GM23338 (cell line): ENCODE data around the gene THSD4. TPM values are rescaled to one million over a fixed set of nuclear protein-coding genes. Genes with fewer than 3 reads are reported as not detected.

Source experiments
- ATAC-seq: fragments of 200-7000 bp; cut with Tn5 transposase; 3 replicates; pipeline ENCODE4 v1.9.1; 2020
- DNase-seq: peaks from one replicate; pipeline ENCODE4 v3.0.0-alpha.2; 2015; ENCODE audit warnings: low spot score
- H2AFZ ChIP-seq: fragments of 200-600 bp; sonication (generic); 2 replicates; pipeline ENCODE4 v1.8.0; 2016; ENCODE audit warnings: antibody characterized with exemption, mild to moderate bottlenecking, moderate library complexity
- H3F3A ChIP-seq: fragments of 200-600 bp; sonication (generic); replicated peaks from 2 replicates; pipeline ENCODE4 v1.8.0; 2017; ENCODE audit warnings: antibody characterized with exemption, mixed run types, low read depth
- H3K27ac ChIP-seq: fragments of 200-600 bp; sonication (generic); 2 replicates; pipeline ENCODE4 v1.6.1; 2016; ENCODE audit warnings: low read depth
- H3K27me3 ChIP-seq: fragments of 200-600 bp; sonication (generic); 2 replicates; pipeline ENCODE4 v1.8.0; 2016; ENCODE audit warnings: mild to moderate bottlenecking, mixed run types, moderate library complexity; ENCODE audit not compliant: insufficient read depth
- H3K36me3 ChIP-seq: fragments of 200-600 bp; sonication (generic); 2 replicates; pipeline ENCODE4 v1.8.0; 2016; ENCODE audit warnings: mild to moderate bottlenecking; ENCODE audit not compliant: insufficient read depth
- H3K4me1 ChIP-seq: fragments of 200-600 bp; sonication (generic); 2 replicates; pipeline ENCODE4 v1.8.0; 2016; ENCODE audit warnings: mild to moderate bottlenecking, moderate library complexity; ENCODE audit not compliant: insufficient read depth
- H3K4me2 ChIP-seq: fragments of 200-600 bp; sonication (generic); 2 replicates; pipeline ENCODE4 v1.7.1; 2017; ENCODE audit warnings: mixed run types
- H3K4me3 ChIP-seq: fragments of 200-600 bp; sonication (generic); 2 replicates; pipeline ENCODE4 v1.6.1; 2016; ENCODE audit warnings: mixed run types
- H3K79me2 ChIP-seq: fragments of 200-600 bp; sonication (generic); replicated peaks from 2 replicates; pipeline ENCODE4 v1.8.0; 2017; ENCODE audit warnings: mild to moderate bottlenecking; ENCODE audit not compliant: insufficient read depth
- H3K9me2 ChIP-seq: fragments of 200-600 bp; sonication (generic); 2 replicates; pipeline ENCODE4 v1.8.0; 2017; ENCODE audit not compliant: insufficient read depth
- H4K20me1 ChIP-seq: fragments of 200-600 bp; sonication (generic); replicated peaks from 2 replicates; pipeline ENCODE4 v1.8.0; 2017; ENCODE audit warnings: mild to moderate bottlenecking; ENCODE audit not compliant: insufficient read depth
- H3K27ac Mint-ChIP-seq: 2 replicates; pipeline ENCODE4 v1.8.0; 2020; ENCODE audit warnings: inconsistent platforms, mild to moderate bottlenecking, moderate library complexity, mixed read lengths
- H3K27me3 Mint-ChIP-seq: 3 replicates; pipeline ENCODE4 v1.8.0; 2022; ENCODE audit warnings: low read depth, mild to moderate bottlenecking, moderate library complexity, mixed read lengths, inconsistent platforms; ENCODE audit not compliant: insufficient read depth, poor library complexity
- H3K36me3 Mint-ChIP-seq: 3 replicates; pipeline ENCODE4 v1.8.0; 2021; ENCODE audit warnings: low read depth, mild to moderate bottlenecking, inconsistent platforms, moderate library complexity, mixed read lengths
- H3K4me1 Mint-ChIP-seq: 3 replicates; pipeline ENCODE4 v1.8.0; 2020; ENCODE audit warnings: mild to moderate bottlenecking, inconsistent platforms, mixed read lengths
- H3K4me3 Mint-ChIP-seq: 3 replicates; pipeline ENCODE4 v1.8.0; 2021; ENCODE audit warnings: moderate library complexity, mild to moderate bottlenecking, inconsistent platforms, mixed read lengths
- H3K9me3 Mint-ChIP-seq: 3 replicates; pipeline ENCODE4 v1.8.0; 2020; ENCODE audit warnings: moderate library complexity, mild to moderate bottlenecking, inconsistent platforms, mixed read lengths
- CREB1 ChIP-seq: fragments of 250-450 bp; sonication (Bioruptor Pico); IDR thresholded peaks from 2 replicates; pipeline ENCODE4 v1.5.0; 2020; ENCODE audit warnings: low read depth, mild to moderate bottlenecking, moderate library complexity
- CTCF ChIP-seq, 2 experiments: fragments of 200-600 bp in 1 of 2; sonication (generic) in 1 of 2; conservative IDR thresholded peaks; 2 replicates each; pipeline versions ENCODE4 v1.5.1 to v1.6.1; 2016 to 2017; ENCODE audit warnings: antibody characterized with exemption in 2 of 2, low read depth in 2 of 2, mild to moderate bottlenecking in 2 of 2, moderate library complexity in 1 of 2
- EZH2phosphoT487 ChIP-seq: fragments of 200-600 bp; sonication (generic); IDR thresholded peaks from one replicate; pipeline ENCODE4 v1.8.1; 2018; ENCODE audit warnings: antibody characterized with exemption; ENCODE audit not compliant: unreplicated experiment
- JUNB ChIP-seq: IDR thresholded peaks from one replicate; pipeline ENCODE4 v1.6.1; 2016; ENCODE audit warnings: antibody characterized with exemption; ENCODE audit not compliant: unreplicated experiment
- NANOG ChIP-seq: IDR thresholded peaks from 2 replicates; pipeline ENCODE4 v1.6.1; 2016; ENCODE audit warnings: antibody characterized with exemption, borderline replicate concordance
- POLR2AphosphoS5 ChIP-seq: IDR thresholded peaks from 2 replicates; pipeline ENCODE4 v1.6.1; 2016; ENCODE audit warnings: antibody characterized with exemption, low read depth
- STAT1 ChIP-seq: IDR thresholded peaks from one replicate; pipeline ENCODE4 v1.6.1; 2016; ENCODE audit warnings: antibody characterized with exemption; ENCODE audit not compliant: unreplicated experiment
- ZNF462 ChIP-seq: fragments of 250-450 bp; sonication (Bioruptor Pico); IDR thresholded peaks from 2 replicates; pipeline ENCODE4 v1.5.0; 2020; ENCODE audit warnings: mild to moderate bottlenecking, moderate library complexity
- polyA plus RNA-seq: library from polyadenylated mRNA; unstranded; fragments of >200 nt; fragmentation: Nextera tagmentation; extraction: Ambion mirVana; gene quantifications from 2 replicates; pipeline ENCODE4 v1.2.1, GENCODE V29; 2016
- total RNA-seq: library from RNA; depleted of rRNA; stranded (reverse); fragments of >200 nt; shearing (Covaris generic); gene quantifications from 2 replicates; pipeline ENCODE4 v1.2.3, GENCODE V29; 2014

THSD4 gene
- total and polyA plus RNA-seq, 2 experiments from 2014 or later = 2.0 to 7.4 TPM

DNA sequence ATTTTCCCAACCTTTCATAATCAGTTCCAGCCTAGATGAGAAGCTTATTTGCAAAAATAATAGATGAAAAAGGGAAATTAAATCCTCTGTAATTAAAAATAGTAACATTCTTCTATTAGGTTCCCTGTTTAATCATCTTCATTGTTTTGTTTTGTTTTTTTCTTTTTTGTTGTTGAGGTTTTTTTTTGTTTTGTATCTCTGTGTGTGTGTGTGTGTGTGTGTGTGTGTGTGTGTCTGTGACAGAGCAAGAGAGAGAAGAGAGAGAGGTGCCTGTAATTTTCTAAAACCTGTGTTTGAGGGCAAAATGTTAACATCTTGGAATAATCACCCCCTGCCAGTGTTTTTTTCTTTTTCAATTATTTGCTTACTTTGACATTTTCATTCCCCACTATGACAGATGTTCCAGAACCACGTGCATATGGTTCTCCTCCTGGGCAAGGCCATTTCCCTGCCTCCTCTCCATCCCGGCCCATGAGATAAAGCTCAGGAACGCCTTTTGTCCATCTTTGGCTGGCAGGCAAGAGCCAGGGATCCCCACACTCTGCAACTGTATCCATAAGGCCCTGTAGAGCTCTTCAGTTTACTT, 573.3 kb downstream of the THSD4 start (continued):
- TF ChIP-seq ZNF462 (CRISPR knock-in tag) (no peak), STAT1 (no peak)

DNA sequence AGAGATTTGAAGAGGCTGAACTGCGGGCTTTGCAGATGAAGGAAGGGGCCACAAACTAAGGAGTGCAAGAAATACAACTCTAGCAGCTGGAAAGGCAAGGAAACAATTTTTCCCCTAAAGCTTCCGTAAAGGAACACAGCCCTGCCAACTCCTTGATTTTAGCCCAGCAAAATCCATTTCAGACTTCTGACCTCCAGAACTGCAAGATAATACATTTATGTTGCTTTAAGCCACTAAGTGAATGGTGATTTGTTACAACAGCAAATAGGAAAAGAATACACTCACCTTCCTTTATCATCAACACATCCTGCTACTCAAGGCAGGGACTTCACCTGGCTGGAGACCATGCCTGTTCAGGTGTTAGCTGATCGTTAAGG, 575.8 kb downstream of the THSD4 start:
- no peak overlapping the region for H3K27ac ChIP-seq
- TF ChIP-seq NANOG = no peak
- no peak for TF ChIP-seq EZH2phosphoT487
- no peak for TF ChIP-seq POLR2AphosphoS5
- TF ChIP-seq CTCF (conservative IDR thresholded peaks at IDR 0.05; ENCODE audit: low read depth in 2 of 2) = no peak
- no peak for TF ChIP-seq JUNB
- TF ChIP-seq ZNF462 (CRISPR knock-in tag) = no peak
- TF ChIP-seq CREB1 (CRISPR knock-in tag) = no peak

More for the DNA sequence above, 575.8 kb downstream of the THSD4 start:
- Mint-ChIP-seq H3K4me1 (peaks cover 2% of the 10 kb centered on the region; the same call in 1 of the 3 replicates), H3K27ac (no peak overlapping the region), H3K9me3 (peaks cover under 1% of the 10 kb centered on the region; the same call in 2 of the 3 replicates), H3K4me3 (no peak overlapping the region), H3K36me3 (peaks cover 11% of the 10 kb centered on the region; the same call in 1 of the 3 replicates), H3K27me3 (peaks cover 4% of the 10 kb centered on the region)
- H3K9me2 ChIP-seq = peaks cover 9% of the 10 kb centered on the region
- no peaks in the 10 kb centered on the region for H3K27me3 ChIP-seq
- DNase-seq (no peak), ATAC-seq (no peak)
- no peaks in the 10 kb centered on the region for H4K20me1 ChIP-seq
- no peaks in the 10 kb centered on the region for H3K36me3 ChIP-seq
- H3F3A ChIP-seq = no peaks in the 10 kb centered on the region
- H3K79me2 ChIP-seq = no peaks in the 10 kb centered on the region
- no peaks in the 10 kb centered on the region for H3K4me1 ChIP-seq
- no peak overlapping the region for H3K4me2 ChIP-seq
- H3K4me3 ChIP-seq = no peak overlapping the region
- H2AFZ ChIP-seq = no peak overlapping the region
